HG03039 (cell line): ENCODE measurements around the gene ABCC8.

Experiments
- ATAC-seq: cut with Tn5 transposase; IDR thresholded peaks from one replicate; pipeline ENCODE4 v1.9.1; 2021; ENCODE audit warnings: mild to moderate bottlenecking, moderate library complexity; ENCODE audit not compliant: unreplicated experiment

The ABCC8 gene

GRCh38 chr11:17473071-17473744 is 3.4 kb downstream of the ABCC8 start:
- ATAC-seq: no peak

- no peak for ATAC-seq
Measured at GRCh38 chr11:17472467-17472866, 4.2 kb downstream of the ABCC8 start.

GRCh38 chr11:17471501-17471900 is 5.1 kb downstream of the ABCC8 start:
- no peak for ATAC-seq

GRCh38 chr11:17469998-17470397 is 6.6 kb downstream of the ABCC8 start:
- ATAC-seq: no peak

- no peak for ATAC-seq
Measured at GRCh38 chr11:17468122-17468521, 8.5 kb downstream of the ABCC8 start.

- no peak for ATAC-seq
Measured at GRCh38 chr11:17463546-17464174, 13.0 kb downstream of the ABCC8 start.

GRCh38 chr11:17462940-17463339 is 13.7 kb downstream of the ABCC8 start:
- no peak for ATAC-seq

- ATAC-seq: no peak
Measured at GRCh38 chr11:17460406-17460805, 16.2 kb downstream of the ABCC8 start.

- ATAC-seq: no peak
Measured at GRCh38 chr11:17459236-17459896, 17.3 kb downstream of the ABCC8 start.

GRCh38 chr11:17458268-17458667 is 18.4 kb downstream of the ABCC8 start:
- ATAC-seq: no peak

- ATAC-seq: no peak
Measured at GRCh38 chr11:17457396-17458173, 19.1 kb downstream of the ABCC8 start.

- no peak for ATAC-seq
Measured at GRCh38 chr11:17452668-17453067, 24.0 kb downstream of the ABCC8 start.

- ATAC-seq: no peak
Measured at GRCh38 chr11:17449158-17449557, 27.5 kb downstream of the ABCC8 start.

- ATAC-seq: no peak
Measured at GRCh38 chr11:17446482-17446881, 30.2 kb downstream of the ABCC8 start.

- ATAC-seq: no peak
Measured at GRCh38 chr11:17445240-17445795, 31.3 kb downstream of the ABCC8 start.

- no peak for ATAC-seq
Measured at GRCh38 chr11:17443926-17444690, 32.5 kb downstream of the ABCC8 start.

GRCh38 chr11:17443423-17443822 is 33.2 kb downstream of the ABCC8 start:
- ATAC-seq: no peak

- ATAC-seq: no peak
Measured at GRCh38 chr11:17443000-17443399, 33.6 kb downstream of the ABCC8 start.

GRCh38 chr11:17439316-17439782 is 37.3 kb downstream of the ABCC8 start:
- no peak for ATAC-seq

GRCh38 chr11:17437366-17437765 is 39.3 kb downstream of the ABCC8 start:
- no peak for ATAC-seq
